ENCODE measurements around the gene CAGE1. TPM values are rescaled to one million over a fixed set of nuclear protein-coding genes. Genes with fewer than 3 reads are reported as not detected.

The CAGE1 gene
- under 1 TPM in 1 of 2 donors, not detected in 1; 0.33 TPM for total RNA-seq

DNA sequence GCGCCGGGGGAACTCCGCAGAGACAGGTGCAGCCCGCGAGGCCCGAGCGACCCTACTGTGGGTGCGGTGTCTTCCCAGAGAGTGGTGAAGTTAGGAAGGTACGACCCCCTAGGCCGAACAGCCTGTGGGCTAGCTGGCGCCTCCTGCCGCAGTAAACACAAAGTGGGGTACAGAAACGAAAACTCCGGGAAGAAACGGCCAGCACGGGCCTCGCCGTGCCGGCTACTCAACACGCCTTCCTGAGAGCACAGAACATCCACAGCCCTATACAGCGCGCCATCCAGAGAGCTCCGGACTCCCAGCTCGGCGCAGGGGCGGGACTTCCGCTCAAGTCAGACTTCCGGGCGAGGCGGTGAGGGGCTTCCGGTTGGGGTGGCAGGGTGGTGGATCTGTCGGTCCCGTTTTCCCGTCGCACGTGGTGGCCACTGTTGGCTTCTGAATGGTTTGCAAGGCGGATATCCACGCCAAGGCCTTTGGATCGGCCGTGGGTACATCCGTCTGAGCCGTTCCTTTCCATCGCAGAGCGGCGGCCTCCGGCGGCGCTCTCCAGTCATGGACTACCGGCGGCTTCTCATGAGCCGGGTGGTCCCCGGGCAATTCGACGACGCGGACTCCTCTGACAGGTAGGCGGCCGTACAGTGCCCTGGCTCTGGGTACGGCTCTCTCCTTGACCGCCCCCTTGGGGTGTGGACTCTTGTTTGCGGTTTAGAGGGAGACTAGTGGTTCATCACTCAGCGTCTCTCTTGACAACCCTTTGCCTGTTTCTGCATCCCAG is at the start of gene CAGE1, which contains the start of gene RIOK1:
CAGE1 (minus strand) TSS at position 292 of the 775 bp plus-strand sequence. CDS start 2,569 bp downstream, outside the sequence.
RIOK1 (plus strand) TSS at position 358 of the 775 bp plus-strand sequence; CDS start at position 553, 195 bp downstream.

DNA sequence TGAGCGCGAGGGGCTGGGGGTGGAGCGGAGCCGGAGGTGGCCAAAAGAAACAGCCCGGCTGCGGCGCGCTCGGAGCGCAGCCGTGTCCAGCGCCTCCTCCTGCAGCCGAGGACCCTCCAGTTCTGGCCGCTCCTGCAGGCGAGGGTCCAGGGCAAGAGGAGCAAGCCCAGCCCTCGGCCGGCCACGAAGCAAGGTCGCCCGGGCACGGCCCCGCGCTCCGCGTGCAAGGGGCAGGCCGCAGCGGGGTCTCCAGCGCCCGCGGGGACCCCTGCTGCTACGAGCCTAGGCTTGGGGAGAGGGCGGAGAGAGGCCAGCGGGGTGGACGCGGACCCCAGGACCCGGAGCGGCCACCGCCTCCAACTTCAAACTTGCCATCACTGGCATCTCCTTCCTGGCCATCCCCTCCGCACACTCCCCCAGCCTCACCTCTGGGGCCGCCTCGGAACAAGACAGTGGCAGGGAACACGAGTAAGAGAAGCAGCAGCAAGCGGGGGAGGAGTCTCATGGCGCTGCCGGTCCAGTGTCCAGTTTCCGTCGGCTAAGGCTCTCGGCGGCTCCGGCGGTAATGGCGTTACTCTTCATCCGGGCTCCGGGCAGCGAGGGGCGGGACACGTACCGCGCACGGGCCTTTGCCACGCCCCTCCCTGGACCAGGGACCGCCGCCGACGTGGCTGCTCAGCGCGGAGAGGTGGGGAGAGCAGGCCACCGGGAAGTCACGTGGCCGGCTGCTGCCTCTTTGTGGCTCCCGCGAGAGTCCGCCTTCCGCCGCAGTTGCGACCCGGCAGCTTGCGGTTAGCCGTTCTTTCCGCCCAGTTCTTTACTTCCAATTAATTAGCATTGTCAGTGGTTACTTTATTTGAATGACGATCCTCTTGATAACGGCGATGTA is 76.7 kb downstream of the CAGE1 start, which contains the start of gene SSR1:
SSR1 (minus strand) TSS at position 584 of the 889 bp plus-strand sequence; CDS start at position 505, 79 bp downstream.

Other genes with a start within 250 kb of the CAGE1 start
- gene SSR1, start 76.5 kb downstream of the CAGE1 start, total RNA-seq: 10 to 100 TPM; 67.4 to 82.9 TPM
- gene RIOK1, start 66 bp upstream of the CAGE1 start, total RNA-seq: 10 to 100 TPM; 10.7 to 23.6 TPM
- gene DSP, start 151.9 kb upstream of the CAGE1 start, total RNA-seq: 1 to 10 TPM; 1.0 to 1.7 TPM
- gene SNRNP48, start 200.5 kb upstream of the CAGE1 start, total RNA-seq: 10 to 100 TPM in 1 of 2 donors, 1 to 10 TPM in 1; 8.3 to 12.0 TPM

Data from melanocyte of skin (primary cell).